Left lung (tissue), 10 donors: ENCODE results near the gene TMEM134. TPM values are rescaled to one million over a fixed set of nuclear protein-coding genes. Genes with fewer than 3 reads are reported as not detected.
"Not testable (repeated sequence)": the region's sequence is repeated elsewhere in the genome, so short reads cannot be mapped to it uniquely, and the experiment has no call there.

Experiments used
- ATAC-seq: fragments of 200-7000 bp; cut with Tn5 transposase; one replicate; pipeline ENCODE4 v1.9.1; 2020; ENCODE audit warnings: moderate library complexity
- DNase-seq, 4 donors: peaks; one replicate each; pipeline ENCODE4 v3.0.0-alpha.2; 2013 to 2020
- H3K27ac ChIP-seq, 2 donors: fragments of 200-600 bp; sonication (generic) in 1 of 2; one replicate each; pipeline versions ENCODE4 v1.5.0 to v1.8.0; 2020 to 2021
- H3K27me3 ChIP-seq, 2 donors: fragments of 200-600 bp; sonication (generic) in 1 of 2; one replicate each; pipeline versions ENCODE4 v1.5.0 to v1.8.0; 2020 to 2021
- H3K36me3 ChIP-seq, 2 donors: fragments of 200-600 bp; sonication (generic) in 1 of 2; one replicate each; pipeline versions ENCODE4 v1.5.0 to v1.8.0; 2020 to 2021
- H3K4me1 ChIP-seq, 2 donors: fragments of 200-600 bp; one replicate each; pipeline ENCODE4 v1.8.0; 2021
- H3K4me3 ChIP-seq, 2 donors: fragments of 200-600 bp; sonication (generic) in 1 of 2; one replicate each; pipeline versions ENCODE4 v1.5.0 to v1.8.0; 2020 to 2021; ENCODE audit warnings: mild to moderate bottlenecking in 1 of 2
- H3K9me3 ChIP-seq, 2 donors: fragments of 200-600 bp; sonication (generic) in 1 of 2; one replicate each; pipeline versions ENCODE4 v1.5.0 to v1.8.0; 2020 to 2021
- intact Hi-C, 2 donors: fragments of 100-400 bp; cut with DNase I; formaldehyde crosslinking; loops; one replicate each; pipeline versions ENCODE4 v1.11.2 to v1.14.2; 2022
- polyA plus RNA-seq, 6 donors: library from polyadenylated mRNA; unstranded; fragments of 120-200 nt; gene quantifications; one replicate each; pipeline ENCODE4 v1.2.1, GENCODE V29; 2013; ENCODE audit not compliant: insufficient read length in 6 of 6
- total RNA-seq, 2 donors: library from RNA; stranded (reverse); fragmentation: NEBNext Ultra II Directional; extraction: Animal tissue kit (Norgen Biotek cat#: 25700); gene quantifications; one replicate each; pipeline ENCODE4 v1.2.1, GENCODE V29; 2021
- TF ChIP-seq, protein P1 (sequence below), 2 donors: fragments of 200-600 bp; sonication (generic) in 1 of 2; IDR thresholded peaks; one replicate each; pipeline versions ENCODE4 v1.5.0 to v1.8.0; 2021; ENCODE audit warnings: antibody characterized with exemption in 2 of 2
- donor health status: DM: no; HTN: yes; CAD: no.
- donor health status: DM: no; HTN: no; CAD: no.

Gene TMEM134
- total and polyA plus RNA-seq, 8 donors, result 33.4 to 51.8 (median 44.7) TPM

DNA sequence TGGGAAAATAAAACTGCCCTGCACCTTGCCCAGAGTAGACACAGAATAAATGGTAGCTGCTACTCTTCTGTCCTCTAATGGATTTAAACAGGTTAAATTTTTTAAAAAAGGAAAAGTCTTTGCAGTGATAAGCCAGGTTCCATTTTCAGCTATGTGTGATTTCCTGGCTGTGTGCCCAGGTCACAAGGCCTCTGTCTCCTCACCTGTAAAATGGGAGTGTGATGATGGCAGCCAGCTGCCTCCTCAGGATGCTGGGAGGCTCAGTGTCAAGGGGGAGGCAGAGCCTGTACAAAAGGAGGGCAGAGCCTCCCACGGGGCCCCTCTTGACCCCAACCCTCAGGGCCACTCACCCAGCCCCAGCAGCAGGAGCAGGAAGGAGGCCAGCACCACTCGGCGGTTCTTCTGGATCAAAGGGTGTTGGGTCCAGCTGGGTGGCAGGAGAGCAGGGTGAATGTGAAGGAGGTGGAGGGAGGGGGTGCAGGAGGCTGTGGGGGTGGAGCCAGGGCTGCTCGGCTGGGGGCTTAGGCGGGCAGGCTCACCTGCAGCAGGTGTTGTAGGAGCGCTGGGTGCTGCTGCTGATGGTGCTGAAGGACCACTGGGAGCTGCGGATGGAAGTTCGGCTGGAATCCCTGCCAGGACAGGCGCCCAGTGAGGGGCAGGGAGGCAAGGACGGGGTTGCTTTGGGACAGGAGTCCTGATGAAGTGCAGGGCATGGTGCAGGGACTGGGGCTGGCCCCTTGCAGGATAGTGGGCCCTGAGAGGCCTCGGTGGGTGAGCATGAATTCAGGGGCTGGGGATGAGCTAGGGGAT lies 1.9 kb downstream of the TMEM134 start:
- TF ChIP-seq, protein P1, sequence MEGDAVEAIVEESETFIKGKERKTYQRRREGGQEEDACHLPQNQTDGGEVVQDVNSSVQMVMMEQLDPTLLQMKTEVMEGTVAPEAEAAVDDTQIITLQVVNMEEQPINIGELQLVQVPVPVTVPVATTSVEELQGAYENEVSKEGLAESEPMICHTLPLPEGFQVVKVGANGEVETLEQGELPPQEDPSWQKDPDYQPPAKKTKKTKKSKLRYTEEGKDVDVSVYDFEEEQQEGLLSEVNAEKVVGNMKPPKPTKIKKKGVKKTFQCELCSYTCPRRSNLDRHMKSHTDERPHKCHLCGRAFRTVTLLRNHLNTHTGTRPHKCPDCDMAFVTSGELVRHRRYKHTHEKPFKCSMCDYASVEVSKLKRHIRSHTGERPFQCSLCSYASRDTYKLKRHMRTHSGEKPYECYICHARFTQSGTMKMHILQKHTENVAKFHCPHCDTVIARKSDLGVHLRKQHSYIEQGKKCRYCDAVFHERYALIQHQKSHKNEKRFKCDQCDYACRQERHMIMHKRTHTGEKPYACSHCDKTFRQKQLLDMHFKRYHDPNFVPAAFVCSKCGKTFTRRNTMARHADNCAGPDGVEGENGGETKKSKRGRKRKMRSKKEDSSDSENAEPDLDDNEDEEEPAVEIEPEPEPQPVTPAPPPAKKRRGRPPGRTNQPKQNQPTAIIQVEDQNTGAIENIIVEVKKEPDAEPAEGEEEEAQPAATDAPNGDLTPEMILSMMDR (IDR thresholded peaks at IDR 0.05), result no peak
- H3K27ac ChIP-seq, result peak overlapping the region in 1 of 2 donors; percentile 88
- H3K4me1 ChIP-seq, result peaks cover 13 to 50% of the 10 kb centered on the region in 2 donors
- H3K4me3 ChIP-seq, result peak overlapping the region in 1 of 2 donors; percentile 96
- no peaks in the 10 kb centered on the region for H3K36me3 ChIP-seq
- no peak for DNase-seq
- H3K9me3 ChIP-seq, result no peaks in the 10 kb centered on the region
- ATAC-seq, result no peak
- no peaks in the 10 kb centered on the region for H3K27me3 ChIP-seq
- intact Hi-C loops, result no loop called here

DNA sequence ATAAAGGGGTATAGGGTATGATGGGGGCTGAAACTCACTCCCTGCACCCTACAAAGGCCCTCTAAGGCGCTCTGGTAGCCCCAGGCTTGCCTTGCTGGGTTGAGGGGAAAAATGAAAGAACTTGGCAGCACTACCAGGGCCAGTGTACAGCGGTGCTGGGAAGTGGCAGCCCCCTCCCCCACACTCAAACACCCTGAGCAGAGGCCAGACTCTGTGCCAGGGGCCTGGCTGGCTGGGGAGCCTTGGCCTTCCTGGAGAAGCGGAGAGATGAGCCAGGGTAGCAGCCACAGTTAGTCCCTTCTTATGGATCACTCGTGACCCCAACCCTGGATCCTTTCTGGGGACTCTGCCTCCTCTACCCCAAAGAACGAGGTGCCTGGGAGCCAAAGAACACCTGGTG lies 2.7 kb downstream of the TMEM134 start:
- DNase-seq (no peak), ATAC-seq (no peak)
- TF ChIP-seq, protein P1 (IDR thresholded peaks at IDR 0.05), result no peak
- Histone ChIP-seq H3K27me3 (no peaks in the 10 kb centered on the region), H3K4me1 (peaks cover 13 to 50% of the 10 kb centered on the region in 2 donors), H3K9me3 (no peaks in the 10 kb centered on the region), H3K27ac (peak overlapping the region in 1 of 2 donors; percentile 88), H3K4me3 (no peak overlapping the region), H3K36me3 (no peaks in the 10 kb centered on the region)
- intact Hi-C loops, result no loop called here

DNA sequence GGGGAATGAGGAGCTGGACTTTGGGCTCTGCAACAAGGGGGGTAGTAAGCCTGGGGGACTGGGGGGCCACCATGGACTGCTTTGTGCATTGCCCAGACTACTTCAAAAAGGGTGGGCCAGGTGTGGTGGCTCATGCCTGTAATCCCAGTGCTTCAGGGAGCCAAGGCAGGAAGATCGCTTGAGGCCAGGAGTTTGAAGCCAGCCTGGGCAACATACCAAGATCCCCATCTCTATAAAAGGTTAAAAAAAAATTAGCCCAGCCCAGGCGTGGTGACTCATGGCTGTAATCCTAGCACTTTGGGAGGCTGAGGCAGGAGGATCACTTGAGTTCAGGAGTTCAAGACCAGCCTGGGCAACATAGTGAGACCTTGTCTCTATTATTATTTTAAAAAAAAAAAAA lies 3.5 kb downstream of the TMEM134 start:
- intact Hi-C loops, ATAC-seq, DNase-seq, H3K36me3 ChIP-seq, H3K27me3 ChIP-seq, H3K9me3 ChIP-seq: not testable (repeated sequence)
- Histone ChIP-seq H3K4me3 (peak overlapping the region; percentile 46 to 66), H3K4me1 (peaks cover 13 to 50% of the 10 kb centered on the region in 2 donors), H3K27ac (peak overlapping the region in 1 of 2 donors; percentile 84)

DNA sequence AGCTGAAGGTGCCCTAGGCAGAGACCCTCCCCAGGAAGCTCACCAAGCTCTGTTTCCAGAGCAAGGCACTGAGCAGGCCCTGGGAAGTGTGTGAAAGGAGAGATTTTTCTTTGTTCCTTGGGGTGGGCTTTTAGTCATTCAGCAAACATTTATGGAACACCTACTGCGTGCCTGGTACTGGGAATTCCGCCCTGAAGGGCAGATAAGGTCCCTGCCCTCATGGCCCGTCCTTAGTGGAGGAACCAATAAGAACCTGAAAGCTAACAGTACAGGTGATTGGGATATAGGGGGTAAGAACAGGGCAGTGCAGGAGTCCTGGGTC lies 3.9 kb downstream of the TMEM134 start:
- Histone ChIP-seq H3K27ac (peak overlapping the region; percentile 84 to 87), H3K27me3 (no peaks in the 10 kb centered on the region), H3K36me3 (no peaks in the 10 kb centered on the region), H3K4me1 (peaks cover 13 to 50% of the 10 kb centered on the region in 2 donors), H3K4me3 (peak overlapping the region; percentile 46 to 66), H3K9me3 (no peaks in the 10 kb centered on the region)
- ATAC-seq, result no peak
- TF ChIP-seq, protein P1 (IDR thresholded peaks at IDR 0.05), result no peak
- no peak for DNase-seq
- intact Hi-C loops, result no loop called here

DNA sequence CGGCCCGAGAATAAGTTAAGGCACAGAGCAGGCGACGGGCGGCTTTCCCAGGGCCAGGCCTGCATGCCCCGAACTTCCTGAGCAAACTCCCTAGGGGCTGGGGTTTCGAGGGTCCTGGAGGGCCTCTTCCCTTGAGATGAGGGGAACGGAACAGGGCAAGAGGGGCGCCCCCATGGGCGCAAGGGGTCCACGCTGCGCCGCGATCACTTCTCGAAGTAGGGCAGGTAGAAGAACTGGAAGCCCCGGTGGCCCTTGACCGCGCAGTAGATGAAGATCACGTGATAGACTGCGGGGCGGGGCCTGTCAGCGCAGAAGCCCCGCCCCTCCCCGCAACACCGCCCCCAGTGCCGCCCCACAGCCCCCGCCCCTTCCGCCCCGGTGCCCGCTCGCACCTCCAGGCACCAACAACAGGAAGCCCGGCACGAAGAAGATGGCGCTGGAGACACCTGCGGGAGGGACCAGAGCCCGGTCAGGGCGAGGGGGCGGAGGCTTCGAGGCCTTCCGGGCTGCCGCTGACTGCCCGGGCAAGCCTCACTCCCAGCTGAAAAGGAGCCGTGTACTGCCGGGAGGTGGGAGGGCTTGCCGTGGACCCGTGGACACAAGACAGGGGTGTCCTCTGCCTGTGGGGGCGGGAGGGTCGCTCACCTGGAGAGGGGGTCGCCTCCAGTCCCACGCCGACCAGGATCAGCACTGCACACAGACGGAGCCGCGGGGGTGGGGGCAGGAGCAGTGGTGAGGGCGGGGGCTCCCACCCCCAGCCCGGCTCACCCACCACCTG lies 4.5 kb downstream of the TMEM134 start:
- Histone ChIP-seq H3K36me3 (no peaks in the 10 kb centered on the region), H3K27ac (peak overlapping the region; percentile 84 to 87), H3K27me3 (no peaks in the 10 kb centered on the region), H3K4me3 (peak overlapping the region; percentile 46 to 66), H3K4me1 (peaks cover 11 to 47% of the 10 kb centered on the region in 2 donors), H3K9me3 (no peaks in the 10 kb centered on the region)
- TF ChIP-seq, protein P1 (IDR thresholded peaks at IDR 0.05), result no peak
- ATAC-seq (peak; percentile 82), DNase-seq (peak in 3 of 4 donors; percentile 80 to 97 (median 93))
- intact Hi-C loops, result no loop called here
